Measurements from ENCODE around the gene PLCB3.
"Not testable (repeated sequence)": the region's sequence is repeated elsewhere in the genome, so short reads cannot be mapped to it uniquely, and the experiment has no call there.

The PLCB3 gene

GRCh38 chr11:64245797-64246620 lies 5.3 kb upstream of the PLCB3 start:
- H3K4me3 ChIP-seq (ENCODE audit: low read length): peak overlapping the region; percentile 93
- peak overlapping the region; percentile 88 for H3K9ac ChIP-seq (ENCODE audit: low read depth, low read length)
- H3K4me1 ChIP-seq (ENCODE audit: insufficient read depth, low read length): peaks cover 37% of the 10 kb centered on the region
- no peaks in the 10 kb centered on the region for H3K27me3 ChIP-seq (ENCODE audit: insufficient read depth, low read length)
- peak overlapping the region; percentile 84 for H3K27ac ChIP-seq (ENCODE audit: low read depth, low read length)
- H3K36me3 ChIP-seq (ENCODE audit: insufficient read depth, low read length): peaks cover 19% of the 10 kb centered on the region
- under 1% methylated on average over 46 of the region's 46 CpGs for WGBS
- H3K9me3 ChIP-seq (ENCODE audit: insufficient read depth, low read depth, low read length): no peaks in the 10 kb centered on the region

DNA sequence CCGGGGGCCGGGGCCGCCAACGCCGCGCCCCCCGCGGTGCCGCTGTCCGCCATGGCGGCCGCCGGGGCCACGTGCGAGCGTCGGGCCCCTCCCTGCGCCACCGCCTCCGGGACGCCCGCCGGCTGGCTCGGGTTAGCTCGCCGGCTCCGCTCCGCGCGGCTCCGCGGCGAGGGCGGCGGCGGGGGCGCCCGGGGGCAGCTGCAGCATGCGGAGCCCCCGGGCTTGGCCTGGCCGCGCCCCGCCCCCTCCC lies 4.8 kb upstream of the PLCB3 start:
- Histone ChIP-seq H3K9ac (ENCODE audit: low read depth, low read length) (peak overlapping the region; percentile 88), H3K36me3 (ENCODE audit: insufficient read depth, low read length) (peaks cover 19% of the 10 kb centered on the region), H3K4me3 (ENCODE audit: low read length) (peak overlapping the region; percentile 93), H3K4me1 (ENCODE audit: insufficient read depth, low read length) (peaks cover 38% of the 10 kb centered on the region)
- H3K27ac ChIP-seq (ENCODE audit: low read depth, low read length); H3K27me3 ChIP-seq (ENCODE audit: insufficient read depth, low read length); H3K9me3 ChIP-seq (ENCODE audit: insufficient read depth, low read depth, low read length): not testable (repeated sequence)
- under 1% methylated on average over 42 of the region's 43 CpGs for WGBS

DNA sequence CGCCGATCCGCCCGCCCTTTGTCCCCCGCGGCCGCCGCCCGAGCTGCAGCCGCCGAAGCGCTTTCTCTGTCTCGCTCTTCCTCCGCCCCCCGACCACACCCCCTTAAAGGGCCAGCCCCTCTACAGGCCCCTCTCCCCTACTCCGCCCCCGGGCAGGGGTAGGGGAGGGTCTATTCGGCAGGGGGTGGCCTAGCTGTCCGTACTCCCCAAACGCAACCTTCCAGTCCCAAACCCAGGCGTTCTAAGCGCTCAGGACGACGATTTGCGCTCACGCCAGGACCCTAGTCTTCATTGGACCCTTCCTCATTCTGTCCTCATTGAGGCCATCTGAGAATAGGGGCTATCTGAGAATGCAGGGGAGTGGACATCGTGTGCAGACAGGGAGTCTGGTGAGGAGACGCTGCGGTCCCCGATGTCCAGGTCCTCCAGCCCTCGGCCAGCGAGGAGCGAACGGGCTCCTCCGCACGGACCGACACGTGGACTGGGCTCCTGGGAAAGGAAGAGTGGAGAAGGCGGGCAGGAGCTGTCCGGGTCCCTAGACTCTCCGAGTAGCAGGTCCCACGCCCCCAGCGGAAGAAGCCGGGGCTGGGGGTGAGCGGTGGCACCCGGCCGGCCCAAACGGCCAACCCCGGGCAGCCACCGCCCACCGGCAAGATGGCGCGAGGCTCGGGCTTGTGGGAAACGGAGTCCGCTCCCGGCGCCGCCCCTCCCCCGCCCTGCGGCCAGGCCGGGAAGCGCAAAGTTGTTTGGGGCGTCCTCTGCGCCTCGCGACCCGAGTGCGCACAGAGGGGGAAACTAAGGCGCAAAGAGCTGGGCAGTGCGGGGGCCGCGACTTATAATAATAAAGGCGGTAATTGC lies 4.2 kb upstream of the PLCB3 start, which contains the start of gene PPP1R14B:
Gene PPP1R14B (minus strand): TSS at position 73 of the 858 bp plus-strand sequence. CDS start 270 bp downstream, outside the sequence.
- Histone ChIP-seq H3K36me3 (ENCODE audit: insufficient read depth, low read length) (peaks cover 19% of the 10 kb centered on the region), H3K9ac (ENCODE audit: low read depth, low read length) (peak within 1 kb of the TSS; percentile 88), H3K27ac (ENCODE audit: low read depth, low read length) (peak within 1 kb of the TSS; percentile 93), H3K27me3 (ENCODE audit: insufficient read depth, low read length) (no peaks in the 10 kb centered on the region), H3K4me1 (ENCODE audit: insufficient read depth, low read length) (peaks cover 38% of the 10 kb centered on the region), H3K9me3 (ENCODE audit: insufficient read depth, low read depth, low read length) (no peaks in the 10 kb centered on the region), H3K4me3 (ENCODE audit: low read length) (peak within 1 kb of the TSS; percentile 93)
- under 1% methylated on average over 58 of the region's 74 CpGs for WGBS

DNA sequence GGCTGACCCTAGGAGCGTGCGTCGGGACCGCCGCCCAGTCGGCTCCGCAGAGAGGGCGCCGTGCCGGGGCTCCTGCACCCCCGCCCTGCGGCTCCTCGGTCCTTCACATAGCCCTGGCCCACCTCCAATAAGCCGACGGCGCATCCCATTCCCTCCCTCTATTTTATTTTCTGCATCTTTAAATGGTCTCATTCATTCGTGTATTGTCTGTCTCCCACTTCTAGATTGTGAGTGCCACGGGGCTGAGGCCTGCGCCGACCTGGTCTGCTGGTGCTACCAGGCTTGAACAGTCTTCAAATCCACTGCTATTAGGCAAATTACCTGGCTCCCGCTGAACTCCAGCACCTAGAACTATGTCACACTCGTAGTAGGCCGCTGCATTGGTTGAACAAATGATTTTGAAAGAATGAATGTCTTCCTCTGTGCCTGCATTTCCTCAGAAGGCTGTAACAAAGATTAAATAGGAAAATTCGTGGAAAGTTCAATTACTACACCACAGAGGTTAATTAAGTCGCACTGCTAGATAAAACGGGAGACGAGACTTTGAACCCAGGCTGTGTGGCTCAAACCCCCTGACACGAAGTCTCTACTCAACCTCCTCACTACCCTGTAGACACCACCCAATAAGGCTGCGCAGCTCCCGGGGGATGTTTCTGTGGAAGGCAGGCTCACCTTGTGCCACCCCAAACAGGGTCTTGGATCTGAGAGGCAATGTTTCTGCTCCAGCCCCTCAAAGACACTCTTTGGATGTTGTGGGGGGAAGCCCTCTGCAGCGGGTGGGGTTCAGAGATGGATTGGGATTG lies 3.4 kb upstream of the PLCB3 start:
- peaks cover 39% of the 10 kb centered on the region for H3K4me1 ChIP-seq (ENCODE audit: insufficient read depth, low read length)
- 34% methylated on average over 31 of the region's 31 CpGs for WGBS
- peak overlapping the region; percentile 86 for H3K9ac ChIP-seq (ENCODE audit: low read depth, low read length)
- no peaks in the 10 kb centered on the region for H3K27me3 ChIP-seq (ENCODE audit: insufficient read depth, low read length)
- peak overlapping the region; percentile 96; the same call in 1 of the 2 replicates for H3K27ac ChIP-seq (ENCODE audit: low read depth, low read length)
- H3K9me3 ChIP-seq (ENCODE audit: insufficient read depth, low read depth, low read length): no peaks in the 10 kb centered on the region
- H3K36me3 ChIP-seq (ENCODE audit: insufficient read depth, low read length): peaks cover 19% of the 10 kb centered on the region
- peak overlapping the region; percentile 93 for H3K4me3 ChIP-seq (ENCODE audit: low read length)

DNA sequence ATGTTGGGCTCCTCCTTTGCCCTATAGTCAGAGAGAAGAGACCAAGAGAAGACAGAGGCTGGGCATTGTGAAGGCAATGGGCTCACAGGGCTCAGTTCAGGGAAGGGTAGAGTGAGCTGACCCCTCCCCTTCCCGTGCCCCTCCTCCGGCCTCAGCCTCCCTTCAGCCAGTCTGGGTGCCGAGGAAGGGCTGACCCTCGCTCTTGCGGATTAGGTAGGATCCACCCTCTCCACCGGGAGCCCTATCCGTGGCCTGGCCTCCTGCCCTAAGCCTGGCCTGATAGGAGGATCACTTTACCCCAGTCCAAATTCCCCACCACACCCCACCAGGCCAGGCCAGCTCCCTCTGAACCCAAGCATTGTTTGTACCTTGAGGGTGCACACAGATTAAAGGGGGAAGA lies 2.8 kb upstream of the PLCB3 start:
- no peaks in the 10 kb centered on the region for H3K9me3 ChIP-seq (ENCODE audit: insufficient read depth, low read depth, low read length)
- H3K36me3 ChIP-seq (ENCODE audit: insufficient read depth, low read length): peaks cover 13% of the 10 kb centered on the region
- no peaks in the 10 kb centered on the region for H3K27me3 ChIP-seq (ENCODE audit: insufficient read depth, low read length)
- peaks cover 34% of the 10 kb centered on the region for H3K4me1 ChIP-seq (ENCODE audit: insufficient read depth, low read length)
- peak overlapping the region; percentile 51; the same call in 1 of the 2 replicates for H3K9ac ChIP-seq (ENCODE audit: low read depth, low read length)
- peak overlapping the region; percentile 93; the same call in 1 of the 2 replicates for H3K4me3 ChIP-seq (ENCODE audit: low read length)
- 33% methylated on average over 7 of the region's 7 CpGs for WGBS
- H3K27ac ChIP-seq (ENCODE audit: low read depth, low read length): peak overlapping the region; percentile 96

GRCh38 chr11:64249038-64249437 lies 2.3 kb upstream of the PLCB3 start:
- Histone ChIP-seq H3K27ac (ENCODE audit: low read depth, low read length) (peak overlapping the region; percentile 96), H3K4me1 (ENCODE audit: insufficient read depth, low read length) (peaks cover 34% of the 10 kb centered on the region), H3K36me3 (ENCODE audit: insufficient read depth, low read length) (peaks cover 8% of the 10 kb centered on the region), H3K9ac (ENCODE audit: low read depth, low read length) (peak overlapping the region; percentile 51; the same call in 1 of the 2 replicates), H3K4me3 (ENCODE audit: low read length) (0 out of 2 replicates have a peak overlapping the region, but pooled peaks have one; percentile 10), H3K27me3 (ENCODE audit: insufficient read depth, low read length) (no peaks in the 10 kb centered on the region), H3K9me3 (ENCODE audit: insufficient read depth, low read depth, low read length) (no peaks in the 10 kb centered on the region)
- WGBS: 80% methylated on average over 4 of the region's 4 CpGs

DNA sequence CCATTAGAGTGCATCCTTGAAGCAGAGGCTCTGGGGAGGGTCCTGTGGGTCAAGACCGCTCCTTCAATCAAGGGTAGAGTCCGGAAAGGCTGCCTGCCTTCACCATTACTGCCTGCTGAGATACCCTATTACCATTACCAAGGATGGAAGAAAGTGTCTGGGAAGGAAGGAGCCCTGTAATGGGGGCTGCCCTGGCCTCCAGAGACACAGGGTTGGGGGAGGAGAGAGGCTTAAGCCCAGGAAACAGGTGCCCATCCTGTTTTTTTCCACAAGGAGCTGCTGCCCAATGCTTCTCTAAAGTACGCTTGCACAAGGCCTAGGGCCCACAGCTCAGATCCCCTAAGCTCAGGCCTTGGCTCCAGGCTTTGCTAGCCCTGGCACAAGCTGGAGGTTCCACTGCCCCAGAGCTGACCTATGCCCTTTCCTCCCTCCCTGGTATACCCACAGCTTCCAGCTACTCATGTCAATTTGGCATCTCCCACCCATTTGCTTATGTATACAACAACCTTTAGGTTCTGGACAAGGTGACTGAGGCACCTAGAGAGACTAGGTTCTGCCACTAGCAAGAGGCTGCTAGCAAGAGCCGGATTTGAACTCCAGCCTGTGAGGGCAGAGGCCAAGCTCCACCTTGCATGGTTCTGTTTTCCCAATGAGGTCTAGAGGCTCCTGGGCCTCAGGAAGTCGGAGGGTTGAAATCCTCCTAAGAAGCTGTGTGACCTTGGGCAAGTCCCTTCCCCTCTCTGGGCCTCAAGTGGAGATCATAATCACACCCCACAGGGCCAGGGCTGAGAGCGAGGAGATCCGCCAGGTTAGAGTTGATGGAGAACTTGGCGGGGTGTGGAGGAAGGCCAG lies 1.5 kb upstream of the PLCB3 start:
- Histone ChIP-seq H3K9me3 (ENCODE audit: insufficient read depth, low read depth, low read length) (no peaks in the 10 kb centered on the region), H3K27ac (ENCODE audit: low read depth, low read length) (peak overlapping the region; percentile 96), H3K9ac (ENCODE audit: low read depth, low read length) (no peak overlapping the region; the same call in 1 of the 2 replicates), H3K27me3 (ENCODE audit: insufficient read depth, low read length) (no peaks in the 10 kb centered on the region), H3K4me3 (ENCODE audit: low read length) (peak overlapping the region; percentile 10; the same call in 1 of the 2 replicates), H3K4me1 (ENCODE audit: insufficient read depth, low read length) (peaks cover 34% of the 10 kb centered on the region), H3K36me3 (ENCODE audit: insufficient read depth, low read length) (peaks cover 7% of the 10 kb centered on the region)
- WGBS: 50% methylated on average over 7 of the region's 8 CpGs

DNA sequence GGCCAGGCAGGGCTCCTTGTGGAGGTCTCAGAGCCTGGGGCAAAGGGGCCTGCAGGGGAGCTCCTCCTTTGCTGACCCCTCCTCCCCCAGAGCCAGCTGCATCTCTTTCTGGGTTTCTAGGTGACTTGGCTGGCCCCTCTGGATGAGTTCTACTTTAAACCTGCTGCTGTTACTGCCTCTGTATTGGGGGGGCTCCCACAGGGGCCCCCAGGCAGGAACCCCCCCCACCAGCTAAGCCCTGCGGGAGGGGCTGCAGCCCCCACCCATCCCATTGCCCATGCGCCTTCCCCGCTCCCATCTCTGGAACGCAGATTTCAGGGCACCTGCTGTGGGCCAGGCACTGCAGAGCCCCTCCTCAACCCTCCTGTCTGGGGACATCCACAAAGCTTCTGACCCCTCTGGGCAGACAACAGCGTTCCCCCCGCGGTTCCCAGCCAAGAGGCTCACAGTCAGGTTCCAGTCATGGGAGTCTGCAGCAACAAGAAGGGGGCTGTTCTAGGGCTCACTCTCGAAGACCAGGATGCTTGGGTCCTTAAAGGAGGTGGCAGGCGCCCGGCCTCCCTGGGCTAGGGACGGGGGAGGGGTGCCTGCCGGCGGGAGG lies 815 bp upstream of the PLCB3 start:
- Histone ChIP-seq H3K27me3 (ENCODE audit: insufficient read depth, low read length) (no peaks in the 10 kb centered on the region), H3K4me1 (ENCODE audit: insufficient read depth, low read length) (peaks cover 34% of the 10 kb centered on the region), H3K9me3 (ENCODE audit: insufficient read depth, low read depth, low read length) (no peaks in the 10 kb centered on the region), H3K27ac (ENCODE audit: low read depth, low read length) (peak overlapping the region; percentile 96), H3K9ac (ENCODE audit: low read depth, low read length) (peak overlapping the region; percentile 79), H3K4me3 (ENCODE audit: low read length) (peak overlapping the region; percentile 89), H3K36me3 (ENCODE audit: insufficient read depth, low read length) (peaks cover 9% of the 10 kb centered on the region)
- 5% methylated on average over 13 of the region's 13 CpGs for WGBS

DNA sequence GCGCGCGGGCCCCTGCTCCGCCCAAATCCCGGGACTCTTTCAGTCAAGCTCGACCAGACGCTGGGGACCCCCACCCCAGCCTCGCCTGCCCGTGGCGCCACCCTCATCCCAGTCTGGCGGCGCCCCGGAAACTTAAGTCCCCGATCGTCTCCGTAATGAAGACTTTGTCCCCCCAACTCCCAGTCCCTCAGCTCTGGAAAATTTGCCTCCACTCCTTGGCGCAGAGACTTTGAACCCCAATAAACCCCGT lies 348 bp downstream of the PLCB3 start:
- peaks cover 21% of the 10 kb centered on the region for H3K36me3 ChIP-seq (ENCODE audit: insufficient read depth, low read length)
- no peaks in the 10 kb centered on the region for H3K9me3 ChIP-seq (ENCODE audit: insufficient read depth, low read depth, low read length)
- H3K27me3 ChIP-seq (ENCODE audit: insufficient read depth, low read length): no peaks in the 10 kb centered on the region
- peak overlapping the region; percentile 89 for H3K4me3 ChIP-seq (ENCODE audit: low read length)
- H3K9ac ChIP-seq (ENCODE audit: low read depth, low read length): peak overlapping the region; percentile 67
- H3K4me1 ChIP-seq (ENCODE audit: insufficient read depth, low read length): peaks cover 34% of the 10 kb centered on the region
- WGBS: under 1% methylated on average over 18 of the region's 18 CpGs
- H3K27ac ChIP-seq (ENCODE audit: low read depth, low read length): peak overlapping the region; percentile 63; the same call in 1 of the 2 replicates
